ENCODE results near the gene PYGB. TPM values are rescaled to one million over a fixed set of nuclear protein-coding genes. Genes with fewer than 3 reads are reported as not detected.

The PYGB gene
- total RNA-seq, 1 experiment from 2014 or later = 220 TPM

DNA sequence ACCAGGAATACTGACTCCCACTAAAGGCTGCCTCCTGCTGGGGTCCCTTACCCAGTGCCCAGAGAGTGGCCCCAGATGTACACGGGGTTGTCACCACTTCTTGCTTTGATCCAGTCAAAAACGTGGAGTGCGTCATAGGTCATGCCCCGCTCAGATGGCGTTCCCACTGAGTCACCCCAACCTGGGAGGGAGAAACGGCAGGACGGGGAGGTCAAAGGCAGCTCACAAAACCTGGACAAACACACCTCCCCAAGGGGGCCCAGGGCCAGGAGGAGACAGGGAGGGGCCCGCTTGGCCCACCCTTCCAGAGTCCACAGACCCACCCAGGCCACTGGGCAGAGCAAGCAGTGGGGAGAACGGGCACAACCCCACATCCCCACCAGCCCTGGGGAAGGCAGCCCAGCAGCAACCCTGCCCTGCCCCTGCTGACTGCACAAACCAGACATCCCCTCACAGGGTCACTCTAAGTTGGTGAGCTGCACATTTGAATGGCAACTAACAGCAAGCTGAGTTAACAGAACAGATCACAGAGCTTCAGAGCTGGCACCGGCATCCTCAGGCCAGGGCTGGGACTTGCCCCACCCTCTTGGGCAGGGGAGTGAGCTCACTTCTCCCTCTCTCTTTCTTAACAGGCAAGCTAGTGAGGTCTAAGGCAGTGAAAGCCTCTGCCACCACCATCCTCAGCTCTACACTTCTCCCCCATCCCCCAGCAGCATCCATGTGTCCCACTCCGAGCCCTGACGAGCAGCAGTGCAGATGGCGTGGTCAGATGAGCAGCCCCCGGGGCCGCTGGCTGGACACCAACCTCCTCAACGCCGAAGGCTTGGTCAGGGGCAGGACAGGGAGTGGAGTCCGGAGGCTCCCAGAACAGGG, 61.7 kb downstream of the PYGB start:
- peak overlapping the region in 1 of 2 experiments; percentile 25; a peak in 2 of 4 replicates for H3K4me3 ChIP-seq (ENCODE audit: low read depth in 2 of 2, low read length in 2 of 2)
- no peaks in the 10 kb centered on the region for H3K36me3 ChIP-seq (ENCODE audit: control insufficient read depth, insufficient read depth, low read length)
- no TSS peak for BruUV-seq (replicated peaks)
- in situ Hi-C loops (cut with HindIII; ENCODE audit: low pct_unique_long_range_greater_than_20kb, low sequenced_read_pairs) = no loop called here
- ATAC-seq (peak; percentile 71), DNase-seq (ENCODE audit: low read depth, low spot score) (peak; percentile 67)
- peak; percentile 67 for TF ChIP-seq TCF7L2 (IDR thresholded peaks at IDR 0.05; ENCODE audit: low read depth, low read length)
- TF ChIP-seq, protein P1, sequence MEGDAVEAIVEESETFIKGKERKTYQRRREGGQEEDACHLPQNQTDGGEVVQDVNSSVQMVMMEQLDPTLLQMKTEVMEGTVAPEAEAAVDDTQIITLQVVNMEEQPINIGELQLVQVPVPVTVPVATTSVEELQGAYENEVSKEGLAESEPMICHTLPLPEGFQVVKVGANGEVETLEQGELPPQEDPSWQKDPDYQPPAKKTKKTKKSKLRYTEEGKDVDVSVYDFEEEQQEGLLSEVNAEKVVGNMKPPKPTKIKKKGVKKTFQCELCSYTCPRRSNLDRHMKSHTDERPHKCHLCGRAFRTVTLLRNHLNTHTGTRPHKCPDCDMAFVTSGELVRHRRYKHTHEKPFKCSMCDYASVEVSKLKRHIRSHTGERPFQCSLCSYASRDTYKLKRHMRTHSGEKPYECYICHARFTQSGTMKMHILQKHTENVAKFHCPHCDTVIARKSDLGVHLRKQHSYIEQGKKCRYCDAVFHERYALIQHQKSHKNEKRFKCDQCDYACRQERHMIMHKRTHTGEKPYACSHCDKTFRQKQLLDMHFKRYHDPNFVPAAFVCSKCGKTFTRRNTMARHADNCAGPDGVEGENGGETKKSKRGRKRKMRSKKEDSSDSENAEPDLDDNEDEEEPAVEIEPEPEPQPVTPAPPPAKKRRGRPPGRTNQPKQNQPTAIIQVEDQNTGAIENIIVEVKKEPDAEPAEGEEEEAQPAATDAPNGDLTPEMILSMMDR (IDR thresholded peaks at IDR 0.05) = no peak
- TF ChIP-seq REST (IDR thresholded peaks at IDR 0.05; ENCODE audit: insufficient read depth in 1 of 2, low read depth in 2 of 2, low read length in 1 of 2) = no peak
- ChIA-PET POLR2A (interaction anchor here (0.5 kb wide), 1 partner anchor 11 kb away, joined by 6 read pairs; no protein-coding TSS in a partner anchor), CTCF (interaction anchor here (0.6 to 0.9 kb wide), 3 partner anchors 83 to 89 kb away, joined by 4 to 7 read pairs (median 5); no protein-coding TSS in a partner anchor)
- no peaks in the 10 kb centered on the region for H3K27me3 ChIP-seq (ENCODE audit: control insufficient read depth, insufficient read depth, low read length)
- H3K27ac ChIP-seq (ENCODE audit: low read length) = peak overlapping the region; percentile 96
- no peaks in the 10 kb centered on the region for H3K9me3 ChIP-seq (ENCODE audit: control insufficient read depth, insufficient read depth, low read depth, low read length)
- intact Hi-C loops (cut with micrococcal nuclease; ENCODE audit: unreplicated experiment) = loop anchor here (10.0 kb wide), 1 partner anchor 75 kb away; no protein-coding TSS in a partner anchor
- H3K4me1 ChIP-seq (ENCODE audit: control insufficient read depth, insufficient read depth, low read length) = peaks cover 44% of the 10 kb centered on the region

DNA sequence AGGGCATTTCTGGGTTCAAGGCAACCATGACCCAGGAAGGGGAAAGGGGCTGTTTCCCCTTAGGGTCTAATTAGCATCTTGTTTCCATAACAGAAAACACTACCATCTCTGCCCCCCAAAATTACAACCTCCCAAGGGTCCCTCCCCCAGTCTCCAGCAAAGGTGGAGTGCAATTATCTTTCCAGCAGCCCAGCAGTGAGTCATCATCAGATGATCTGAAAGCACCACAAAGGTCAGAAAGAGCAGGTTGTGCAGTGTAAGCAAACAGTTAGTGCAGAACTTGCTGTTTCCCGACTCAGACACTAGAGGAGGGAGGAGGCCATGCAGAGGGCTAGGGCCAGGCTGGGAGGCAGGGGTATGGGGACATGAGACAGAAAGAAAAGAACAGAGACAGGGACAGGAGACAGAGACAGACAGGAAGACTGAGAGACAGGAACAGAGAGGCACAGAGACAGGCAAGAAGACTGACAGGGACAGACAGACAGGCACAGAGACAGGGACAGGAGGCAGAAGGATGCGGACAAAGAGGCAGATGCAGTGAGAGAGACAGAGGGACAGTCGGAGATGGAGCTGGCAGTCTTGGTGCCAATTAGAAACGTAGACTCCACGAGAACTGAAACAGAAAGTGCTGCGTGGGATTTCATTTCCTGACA, 62.5 kb downstream of the PYGB start:
- H3K27ac ChIP-seq (ENCODE audit: low read length) = peak overlapping the region; percentile 96
- peaks cover 51% of the 10 kb centered on the region for H3K4me1 ChIP-seq (ENCODE audit: control insufficient read depth, insufficient read depth, low read length)
- in situ Hi-C loops (cut with HindIII; ENCODE audit: low pct_unique_long_range_greater_than_20kb, low sequenced_read_pairs) = no loop called here
- intact Hi-C loops (cut with micrococcal nuclease; ENCODE audit: unreplicated experiment) = loop anchor here (10.0 kb wide), 1 partner anchor 74 kb away; no protein-coding TSS in a partner anchor
- peak overlapping the region in 1 of 2 experiments; percentile 25; a peak in 2 of 4 replicates for H3K4me3 ChIP-seq (ENCODE audit: low read depth in 2 of 2, low read length in 2 of 2)
- TF ChIP-seq REST (IDR thresholded peaks at IDR 0.05; ENCODE audit: insufficient read depth in 1 of 2, low read depth in 2 of 2, low read length in 1 of 2) = no peak
- TF ChIP-seq SIN3A (IDR thresholded peaks at IDR 0.05; ENCODE audit: borderline replicate concordance, insufficient read depth, low read depth, low read length) = no peak
- TF ChIP-seq, protein P1 (IDR thresholded peaks at IDR 0.05) = peak; percentile 87
- TF ChIP-seq POLR2AphosphoS5 (IDR thresholded peaks at IDR 0.05; ENCODE audit: low read depth, low read length) = peak; percentile 20; the same call in 1 of the 2 replicates
- no peak for TF ChIP-seq TCF7L2 (IDR thresholded peaks at IDR 0.05; ENCODE audit: low read depth, low read length)
- H3K36me3 ChIP-seq (ENCODE audit: control insufficient read depth, insufficient read depth, low read length) = no peaks in the 10 kb centered on the region
- ATAC-seq = peak; percentile 88
- no TSS peak for BruUV-seq (replicated peaks)
- H3K9me3 ChIP-seq (ENCODE audit: control insufficient read depth, insufficient read depth, low read depth, low read length) = no peaks in the 10 kb centered on the region
- ChIA-PET POLR2A (interaction anchor here (0.5 kb wide), 1 partner anchor 11 kb away, joined by 6 read pairs; no protein-coding TSS in a partner anchor), CTCF (interaction anchor here (0.6 to 1.0 kb wide), 4 partner anchors 10 to 88 kb away, joined by 3 to 7 read pairs (median 4); no protein-coding TSS in a partner anchor)
- peak; percentile 92 for DNase-seq (ENCODE audit: low read depth, low spot score)
- no peaks in the 10 kb centered on the region for H3K27me3 ChIP-seq (ENCODE audit: control insufficient read depth, insufficient read depth, low read length)

All from Panc1 (cell line).